Neural crest cell (in vitro differentiated cells): ENCODE results near the gene PRKD3. TPM values are rescaled to one million over a fixed set of nuclear protein-coding genes. Genes with fewer than 3 reads are reported as not detected.

ENCODE experiments used
- DNase-seq: peaks from one replicate; pipeline ENCODE4 v3.0.0; 2021; ENCODE audit warnings: low read depth, mixed read lengths, low spot score
- H3K27ac Mint-ChIP-seq: one replicate; pipeline ENCODE4 v1.8.0; 2021; ENCODE audit warnings: mild to moderate bottlenecking, mixed read lengths; ENCODE audit not compliant: unreplicated experiment
- H3K27me3 Mint-ChIP-seq: 2 replicates; pipeline ENCODE4 v1.8.0; 2021; ENCODE audit warnings: low read depth, mild to moderate bottlenecking, mixed read lengths
- H3K36me3 Mint-ChIP-seq: 2 replicates; pipeline ENCODE4 v1.8.0; 2021; ENCODE audit warnings: low read depth, mild to moderate bottlenecking, mixed read lengths
- H3K4me1 Mint-ChIP-seq: 2 replicates; pipeline ENCODE4 v1.8.0; 2021; ENCODE audit warnings: mixed read lengths
- H3K4me3 Mint-ChIP-seq: one replicate; pipeline ENCODE4 v1.8.0; 2021; ENCODE audit warnings: mild to moderate bottlenecking, mixed read lengths
- H3K9me3 Mint-ChIP-seq: 2 replicates; pipeline ENCODE4 v1.8.0; 2021; ENCODE audit warnings: mixed read lengths
- total RNA-seq: library from RNA; stranded (reverse); gene quantifications from 2 replicates; pipeline ENCODE4 v1.2.1, GENCODE V29; 2021
- TF ChIP-seq, protein P1 (sequence below): fragments of 200-600 bp; sonication (generic); conservative IDR thresholded peaks from 2 replicates; pipeline ENCODE4 v1.5.0; 2021; ENCODE audit warnings: antibody characterized with exemption, mild to moderate bottlenecking

Gene PRKD3
- total RNA-seq, 1 donor from 2014 or later: 62.6 TPM

DNA sequence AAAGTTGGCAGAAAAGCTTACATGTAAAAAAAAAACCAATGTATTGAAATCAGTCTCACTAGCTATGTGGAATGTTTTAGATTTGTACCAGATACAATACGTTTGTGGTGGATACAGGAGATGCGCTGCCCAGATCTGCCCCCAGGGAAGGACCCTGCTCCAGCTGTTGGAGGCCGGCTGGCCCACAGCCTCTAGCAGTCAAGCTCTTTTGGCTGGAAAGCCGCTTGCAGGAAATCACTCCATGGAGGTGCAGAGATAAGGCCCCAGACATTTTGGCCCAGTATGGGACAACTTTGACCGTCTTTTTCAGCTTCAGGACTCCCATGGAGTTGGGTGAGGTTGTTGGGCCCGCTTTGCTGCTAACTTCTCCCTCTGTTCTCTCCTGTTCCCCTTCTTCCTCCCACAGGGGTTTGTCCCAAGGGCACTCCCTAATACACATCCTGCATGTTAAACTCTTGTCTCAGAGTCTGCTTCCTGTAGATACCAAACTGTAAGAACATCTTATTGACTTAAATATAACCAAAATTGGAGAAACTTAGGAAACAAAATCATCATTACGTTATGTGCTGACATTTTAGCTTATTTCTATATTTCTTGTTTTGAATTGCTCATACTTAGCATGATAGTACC, 18.1 kb upstream of the PRKD3 start:
- Mint-ChIP-seq H3K9me3 (no peaks in the 10 kb centered on the region), H3K27ac (no peak overlapping the region), H3K4me1 (no peaks in the 10 kb centered on the region), H3K27me3 (no peaks in the 10 kb centered on the region), H3K36me3 (no peaks in the 10 kb centered on the region), H3K4me3 (no peak overlapping the region)
- TF ChIP-seq, protein P1, sequence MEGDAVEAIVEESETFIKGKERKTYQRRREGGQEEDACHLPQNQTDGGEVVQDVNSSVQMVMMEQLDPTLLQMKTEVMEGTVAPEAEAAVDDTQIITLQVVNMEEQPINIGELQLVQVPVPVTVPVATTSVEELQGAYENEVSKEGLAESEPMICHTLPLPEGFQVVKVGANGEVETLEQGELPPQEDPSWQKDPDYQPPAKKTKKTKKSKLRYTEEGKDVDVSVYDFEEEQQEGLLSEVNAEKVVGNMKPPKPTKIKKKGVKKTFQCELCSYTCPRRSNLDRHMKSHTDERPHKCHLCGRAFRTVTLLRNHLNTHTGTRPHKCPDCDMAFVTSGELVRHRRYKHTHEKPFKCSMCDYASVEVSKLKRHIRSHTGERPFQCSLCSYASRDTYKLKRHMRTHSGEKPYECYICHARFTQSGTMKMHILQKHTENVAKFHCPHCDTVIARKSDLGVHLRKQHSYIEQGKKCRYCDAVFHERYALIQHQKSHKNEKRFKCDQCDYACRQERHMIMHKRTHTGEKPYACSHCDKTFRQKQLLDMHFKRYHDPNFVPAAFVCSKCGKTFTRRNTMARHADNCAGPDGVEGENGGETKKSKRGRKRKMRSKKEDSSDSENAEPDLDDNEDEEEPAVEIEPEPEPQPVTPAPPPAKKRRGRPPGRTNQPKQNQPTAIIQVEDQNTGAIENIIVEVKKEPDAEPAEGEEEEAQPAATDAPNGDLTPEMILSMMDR: no peak
- DNase-seq: no peak

DNA sequence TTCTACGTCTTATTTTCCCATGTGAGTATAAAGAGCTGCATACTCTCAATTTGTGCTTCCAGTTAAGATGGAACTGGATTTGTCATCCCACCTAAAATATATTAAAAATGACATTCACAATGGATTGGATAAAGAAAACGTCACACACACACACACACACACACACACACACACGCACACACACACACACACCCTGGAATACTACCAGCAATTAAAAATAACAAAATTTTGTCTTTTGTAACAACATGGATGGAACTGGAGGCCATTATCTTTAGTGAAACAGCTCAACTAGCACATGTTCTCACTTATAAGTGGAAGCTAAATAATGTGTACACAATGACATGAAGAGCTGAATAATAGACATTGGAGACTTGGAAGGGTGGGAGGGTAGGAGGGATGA, 16.0 kb upstream of the PRKD3 start:
- Mint-ChIP-seq H3K9me3 (no peaks in the 10 kb centered on the region), H3K27ac (no peak overlapping the region)

DNA sequence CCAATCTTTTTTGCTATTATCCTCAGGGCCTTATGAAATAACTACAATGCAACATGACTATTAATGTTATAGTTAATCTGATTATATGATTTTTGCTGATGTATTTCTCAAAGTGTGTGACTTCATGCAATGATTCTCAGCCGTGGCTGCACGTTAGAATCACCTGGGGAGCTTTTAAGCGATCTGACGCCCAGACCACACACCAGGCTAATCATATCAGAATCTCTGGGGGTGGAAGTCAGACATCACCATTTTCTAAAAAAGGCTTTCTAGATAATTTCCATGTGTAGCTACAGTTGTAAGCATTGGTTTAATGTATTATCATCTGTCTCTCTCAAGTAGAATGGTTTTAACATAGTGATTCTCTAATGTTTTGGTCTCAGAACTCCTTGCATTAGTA, 14.3 kb upstream of the PRKD3 start:
- no peaks in the 10 kb centered on the region for H3K36me3 Mint-ChIP-seq
- no peak for DNase-seq
- H3K4me3 Mint-ChIP-seq: no peak overlapping the region
- H3K27ac Mint-ChIP-seq: no peak overlapping the region
- TF ChIP-seq, protein P1: no peak
- H3K9me3 Mint-ChIP-seq: no peaks in the 10 kb centered on the region
- no peaks in the 10 kb centered on the region for H3K27me3 Mint-ChIP-seq
- H3K4me1 Mint-ChIP-seq: no peaks in the 10 kb centered on the region

More for the DNA sequence above, 16.0 kb upstream of the PRKD3 start:
- no peaks in the 10 kb centered on the region for H3K36me3 Mint-ChIP-seq
- no peak overlapping the region for H3K4me3 Mint-ChIP-seq
- H3K27me3 Mint-ChIP-seq: no peaks in the 10 kb centered on the region
- no peaks in the 10 kb centered on the region for H3K4me1 Mint-ChIP-seq
- TF ChIP-seq, protein P1: no peak
- no peak for DNase-seq

DNA sequence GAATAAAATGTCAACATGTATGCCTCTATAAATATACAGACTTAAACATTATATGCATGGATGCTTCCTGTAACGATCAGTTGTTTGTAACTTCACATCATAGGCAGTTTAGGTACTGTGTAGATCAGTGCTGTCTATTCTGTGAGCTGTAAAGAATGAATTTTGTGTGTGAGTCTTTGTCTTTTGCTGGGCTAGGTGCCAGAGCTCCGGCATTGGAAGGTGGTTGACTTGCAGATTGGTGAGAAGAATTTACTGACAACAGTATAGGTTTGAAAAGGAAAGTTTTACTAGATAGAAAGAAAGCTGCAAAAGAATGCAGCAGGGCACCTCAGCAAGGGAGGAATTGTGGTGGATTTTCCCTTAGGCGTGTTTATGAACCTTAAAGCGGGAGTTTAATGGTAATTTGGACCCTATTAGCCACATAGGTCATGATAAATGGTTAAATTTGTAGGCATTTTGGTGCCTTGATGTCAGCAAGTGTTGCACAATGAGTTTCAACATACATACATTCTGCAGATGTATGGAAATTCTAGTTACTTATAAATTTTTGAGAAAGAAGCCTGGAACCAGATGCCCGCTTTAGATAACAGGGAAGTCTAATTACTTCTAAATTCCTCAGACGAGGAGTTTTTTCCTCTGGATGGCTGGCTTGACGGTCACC, 13.1 kb upstream of the PRKD3 start:
- TF ChIP-seq, protein P1: no peak
- Mint-ChIP-seq H3K4me1 (no peaks in the 10 kb centered on the region), H3K4me3 (no peak overlapping the region)

DNA sequence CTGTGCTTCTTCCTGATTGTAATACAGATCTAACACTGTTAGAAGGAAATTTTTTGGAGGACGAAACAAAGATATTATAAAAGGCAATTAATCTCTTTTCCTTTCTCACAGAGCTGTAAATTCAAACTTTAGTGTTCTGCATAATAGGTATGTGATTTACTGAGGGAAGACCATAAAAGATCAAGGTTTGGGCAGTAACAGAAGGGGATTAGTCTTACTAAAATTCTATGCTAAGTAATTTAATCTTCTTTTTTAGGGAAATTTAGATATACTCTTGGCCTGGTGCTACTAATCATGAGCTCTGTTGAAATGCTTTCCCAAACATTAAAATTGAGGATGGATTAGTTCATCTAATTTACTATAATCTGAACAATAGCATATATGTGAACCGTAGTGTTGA, 11.0 kb upstream of the PRKD3 start:
- no peaks in the 10 kb centered on the region for H3K36me3 Mint-ChIP-seq
- H3K4me1 Mint-ChIP-seq: no peaks in the 10 kb centered on the region
- H3K9me3 Mint-ChIP-seq: no peaks in the 10 kb centered on the region
- H3K4me3 Mint-ChIP-seq: no peak overlapping the region
- peaks cover 4% of the 10 kb centered on the region for H3K27me3 Mint-ChIP-seq
- no peak overlapping the region for H3K27ac Mint-ChIP-seq
- TF ChIP-seq, protein P1: no peak
- no peak for DNase-seq

More for the DNA sequence above, 13.1 kb upstream of the PRKD3 start:
- Mint-ChIP-seq H3K36me3 (no peaks in the 10 kb centered on the region), H3K27ac (no peak overlapping the region), H3K27me3 (no peaks in the 10 kb centered on the region), H3K9me3 (no peaks in the 10 kb centered on the region)
- no peak for DNase-seq
